Hematopoietic multipotent progenitor cell treated with erythropoietin and hydrocortisone succinate and interleukin-3 and kit ligand, for 6 days (in vitro differentiated cells): ENCODE measurements around the gene SAMM50.

Experiments
- DNase-seq: peaks from one replicate; pipeline ENCODE4 v3.0.0-alpha.2; 2015

The SAMM50 gene

DNA sequence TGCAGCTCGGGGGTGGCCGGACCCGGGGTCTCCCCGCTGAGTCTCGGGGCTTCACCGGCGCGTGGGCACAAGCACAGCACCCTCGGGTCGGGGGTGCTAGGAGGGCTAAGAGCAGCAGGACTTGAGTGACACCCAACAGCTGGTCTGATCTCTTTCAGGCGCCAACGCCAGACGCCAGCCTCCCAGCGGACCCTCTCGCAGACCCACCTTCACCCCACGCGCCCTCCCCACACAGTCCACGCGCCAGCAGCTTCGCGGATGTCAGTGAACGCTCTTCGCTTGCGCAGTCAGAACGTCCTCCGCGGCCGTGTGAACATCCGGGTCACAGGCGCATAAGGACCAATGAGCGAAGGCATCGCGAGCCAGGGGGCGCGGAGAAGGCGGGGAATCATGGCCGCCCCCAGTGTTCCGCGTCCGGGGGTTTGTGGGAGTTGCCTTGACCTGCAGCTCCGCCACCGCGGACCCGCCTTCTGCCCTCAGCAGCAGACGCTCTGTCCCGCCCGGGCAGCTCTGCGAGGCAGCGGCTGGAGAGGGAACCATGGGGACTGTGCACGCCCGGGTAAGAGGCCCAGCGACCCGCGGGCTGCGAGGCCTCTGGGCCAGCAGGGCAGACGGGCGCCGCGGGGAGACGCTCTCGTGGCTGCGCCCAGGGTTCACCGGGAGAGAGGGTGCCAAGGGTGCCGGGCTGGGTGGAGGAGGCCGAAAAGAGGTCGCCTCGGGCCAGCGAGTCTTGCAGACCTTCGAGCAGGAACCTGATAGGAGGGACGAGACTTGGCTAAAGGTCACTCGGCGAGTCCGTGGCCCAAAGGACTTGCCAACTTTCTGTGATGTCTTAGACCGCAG, at the start of gene SAMM50:
SAMM50 (plus strand) TSS at position 403 of the 843 bp plus-strand sequence; CDS start at position 539, 136 bp downstream.
- peak; percentile 97 for DNase-seq

DNA sequence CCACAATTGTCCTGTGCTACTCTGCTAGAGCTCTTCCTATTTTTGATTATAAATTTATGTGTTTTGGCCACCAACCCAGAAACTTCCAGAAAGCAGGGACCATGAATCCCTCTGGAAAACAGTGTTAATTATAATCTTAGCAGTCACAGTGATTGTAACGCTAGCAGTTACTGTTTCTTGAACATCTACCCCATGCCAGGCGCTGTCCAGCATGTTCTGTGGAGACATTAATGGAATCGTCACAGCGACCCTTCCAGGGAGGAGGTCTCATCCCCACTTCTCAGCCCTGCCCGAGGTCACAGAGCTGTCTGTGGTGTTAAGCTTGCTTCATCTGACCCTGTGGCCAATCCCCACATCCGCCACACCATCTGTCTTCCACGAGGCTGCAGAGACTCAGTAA, 49.6 kb upstream of the SAMM50 start:
- DNase-seq = no peak

DNA sequence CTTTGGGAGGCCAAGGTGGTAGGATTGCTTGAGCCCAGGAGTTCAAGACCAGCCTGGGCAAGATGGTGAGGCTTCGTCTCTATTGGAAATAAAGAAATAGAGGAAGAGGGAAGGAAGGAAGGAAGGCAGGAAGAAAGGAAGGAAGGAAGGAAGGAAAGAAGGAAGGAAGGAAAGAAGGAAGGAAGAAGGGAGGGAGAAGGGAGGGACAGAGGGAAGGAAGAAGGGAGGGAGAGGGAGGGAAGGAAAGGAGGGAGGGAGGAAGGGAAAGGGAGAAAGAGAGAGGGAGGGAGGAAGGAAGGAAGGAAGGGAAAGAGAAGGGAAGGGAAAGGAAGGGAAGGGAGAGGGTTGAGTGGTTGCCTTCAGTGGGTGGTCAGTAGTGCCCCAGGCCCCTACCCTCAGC, 45.5 kb upstream of the SAMM50 start:
- no peak for DNase-seq

DNA sequence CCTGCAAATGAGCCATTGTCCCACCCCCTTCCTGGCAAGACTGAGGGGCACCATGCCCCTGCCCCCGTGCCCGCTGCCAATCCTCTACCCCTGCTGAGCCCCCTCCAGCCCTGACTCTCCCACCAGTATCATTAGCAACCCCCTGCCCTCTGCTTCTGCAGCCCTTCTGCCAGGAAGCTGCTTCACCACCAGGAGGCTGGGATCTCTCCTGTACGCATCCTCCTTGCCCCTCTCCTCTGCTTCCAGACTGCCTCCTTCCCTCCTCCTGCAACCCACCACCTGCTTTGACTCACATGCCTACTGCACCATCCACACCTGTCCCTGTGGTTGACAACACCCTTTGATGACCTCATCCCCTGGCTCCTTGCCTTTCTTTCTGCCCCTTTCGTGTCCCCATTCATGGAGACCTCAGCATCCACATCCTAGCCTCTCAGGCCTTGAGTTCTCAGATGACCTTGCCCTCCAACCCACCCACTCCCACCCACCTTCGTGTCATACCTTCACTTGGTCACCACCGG, 45.0 kb upstream of the SAMM50 start:
- no peak for DNase-seq

DNA sequence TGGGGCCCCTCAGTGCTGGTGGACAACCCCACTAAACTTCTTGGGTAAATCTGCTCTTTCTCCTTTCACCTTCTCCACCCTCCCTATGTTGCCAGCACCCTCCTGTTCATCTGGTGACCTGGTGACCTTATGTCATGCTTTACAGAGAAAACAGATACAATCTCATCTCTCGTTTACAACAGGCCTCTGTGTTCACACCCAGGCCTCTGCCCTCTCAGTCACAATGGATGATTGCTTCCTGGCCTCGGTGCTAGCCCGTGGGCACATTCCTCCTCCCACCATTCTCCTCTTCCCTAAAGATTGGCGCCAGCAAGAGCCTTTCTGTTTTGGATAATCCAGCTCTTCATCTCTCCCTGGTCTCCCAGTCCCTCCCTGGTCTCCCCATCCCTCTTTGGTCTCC, 43.9 kb upstream of the SAMM50 start:
- no peak for DNase-seq

DNA sequence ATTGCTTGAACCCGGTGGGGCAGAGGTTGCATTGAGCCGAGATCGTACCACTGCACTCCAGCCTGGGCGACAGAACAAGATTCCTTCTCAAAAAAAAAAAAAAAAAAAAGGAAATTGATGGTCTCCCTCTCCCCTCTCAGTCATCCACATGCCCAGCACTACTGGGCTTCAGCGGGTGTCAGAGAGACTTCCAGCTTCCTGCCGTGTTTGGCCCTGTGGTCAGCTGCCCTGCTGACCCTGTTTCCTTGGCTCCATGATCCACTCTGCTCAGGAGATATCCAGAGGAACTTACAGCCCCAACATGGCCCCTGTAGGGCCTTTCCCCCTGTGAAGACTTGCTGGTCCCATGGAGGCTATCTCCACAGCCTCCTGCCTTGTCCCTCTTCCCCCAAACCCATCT, 37.7 kb upstream of the SAMM50 start:
- no peak for DNase-seq

DNA sequence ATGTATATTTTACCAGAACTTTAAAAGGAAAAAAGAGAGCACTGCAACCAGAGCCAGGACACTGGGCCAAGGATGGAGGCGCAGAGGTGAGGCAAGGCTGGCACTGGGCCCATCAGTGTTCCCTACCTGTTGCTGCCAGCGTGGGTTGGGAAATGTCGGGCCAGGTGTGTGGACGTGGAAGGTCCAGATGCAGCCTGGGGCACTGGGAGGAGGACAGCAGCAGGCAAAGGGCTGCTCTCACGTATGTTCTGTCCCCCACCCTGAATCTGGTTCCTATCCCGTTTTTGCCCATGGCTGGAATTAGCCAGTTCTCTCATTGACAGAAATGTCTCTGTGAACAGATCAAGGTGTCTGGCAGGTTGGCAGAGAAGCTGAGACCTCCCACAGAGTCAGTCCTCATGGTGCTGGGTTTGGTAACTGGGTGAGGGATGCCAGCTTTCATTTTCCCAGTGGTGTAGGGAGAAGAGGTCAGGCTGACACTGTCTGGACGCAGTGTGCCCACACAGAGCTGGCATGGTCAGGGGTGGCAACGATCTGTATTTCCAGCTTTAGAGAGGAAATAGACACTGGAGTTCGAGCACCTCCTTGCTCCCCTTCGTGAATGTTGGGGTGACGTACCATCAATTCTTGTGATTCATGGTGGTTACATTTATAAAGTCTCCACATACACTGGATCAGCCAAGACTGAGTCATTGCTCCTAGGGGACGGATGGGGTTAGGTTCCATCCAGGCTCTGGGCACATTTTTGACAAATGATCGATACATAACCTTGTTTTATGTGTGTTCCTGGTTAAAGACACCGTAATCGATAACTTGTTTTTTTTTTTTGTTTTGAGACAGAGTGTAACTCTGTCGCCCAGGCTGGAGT, 35.9 kb upstream of the SAMM50 start:
- no peak for DNase-seq

DNA sequence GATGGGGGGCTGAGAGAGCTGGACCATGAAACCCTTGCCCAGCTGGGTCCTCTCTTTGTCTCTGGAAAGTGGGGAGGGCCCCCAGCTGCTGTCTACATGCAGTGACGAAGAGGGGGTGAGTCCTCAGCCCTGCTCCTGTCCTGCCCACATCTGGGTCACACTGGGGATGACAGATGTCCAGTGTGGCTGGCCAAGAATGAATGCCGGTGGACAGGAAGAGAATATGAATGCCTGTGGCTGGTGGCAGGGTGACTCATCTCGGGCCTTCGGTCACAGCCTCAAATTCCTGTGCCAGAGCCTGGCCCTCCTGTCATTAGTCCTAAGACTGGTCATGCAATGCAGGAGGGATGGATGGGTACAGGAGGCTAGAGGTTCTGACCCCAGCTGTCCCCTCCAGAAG, 33.9 kb upstream of the SAMM50 start:
- no peak for DNase-seq

DNA sequence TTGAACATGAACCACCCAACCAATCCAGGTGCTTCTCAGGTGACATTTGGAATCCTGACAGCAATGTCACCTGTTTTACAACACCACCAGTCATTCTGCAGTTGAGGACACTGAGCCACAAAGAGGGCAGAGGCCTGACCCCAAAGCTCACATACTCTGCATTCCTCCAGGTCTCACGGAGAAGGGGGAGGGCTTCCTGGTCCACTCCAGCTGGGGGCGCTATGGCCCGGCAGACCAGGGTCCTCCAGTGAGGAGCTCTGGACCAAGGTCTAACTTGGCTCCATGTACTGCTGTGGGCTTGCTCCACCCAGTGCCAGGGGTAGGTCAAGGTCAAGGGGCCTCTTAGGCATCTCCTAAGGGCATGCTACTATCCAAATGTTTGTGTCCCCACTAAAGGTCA, 33.1 kb upstream of the SAMM50 start:
- DNase-seq = no peak

DNA sequence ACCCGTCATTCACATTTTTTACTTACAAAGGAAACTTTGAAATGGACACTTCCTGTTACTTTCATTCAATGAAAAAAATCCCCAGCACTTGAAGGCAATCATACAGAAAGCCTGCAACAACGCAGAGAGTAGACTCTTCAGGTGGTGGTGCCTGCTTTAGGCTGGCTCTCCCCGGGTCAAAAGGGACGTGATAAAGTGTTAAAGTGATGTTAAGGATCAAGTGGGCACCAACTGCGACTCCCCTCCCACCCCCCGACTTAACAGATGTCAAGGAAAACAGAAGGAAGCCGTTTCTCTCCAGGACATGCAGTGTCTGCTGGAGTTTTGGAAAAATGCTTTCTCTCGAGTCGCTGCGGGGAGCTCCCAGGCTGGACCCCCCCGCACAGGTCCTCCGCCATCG, 32.1 kb upstream of the SAMM50 start:
- DNase-seq = peak; percentile 43

DNA sequence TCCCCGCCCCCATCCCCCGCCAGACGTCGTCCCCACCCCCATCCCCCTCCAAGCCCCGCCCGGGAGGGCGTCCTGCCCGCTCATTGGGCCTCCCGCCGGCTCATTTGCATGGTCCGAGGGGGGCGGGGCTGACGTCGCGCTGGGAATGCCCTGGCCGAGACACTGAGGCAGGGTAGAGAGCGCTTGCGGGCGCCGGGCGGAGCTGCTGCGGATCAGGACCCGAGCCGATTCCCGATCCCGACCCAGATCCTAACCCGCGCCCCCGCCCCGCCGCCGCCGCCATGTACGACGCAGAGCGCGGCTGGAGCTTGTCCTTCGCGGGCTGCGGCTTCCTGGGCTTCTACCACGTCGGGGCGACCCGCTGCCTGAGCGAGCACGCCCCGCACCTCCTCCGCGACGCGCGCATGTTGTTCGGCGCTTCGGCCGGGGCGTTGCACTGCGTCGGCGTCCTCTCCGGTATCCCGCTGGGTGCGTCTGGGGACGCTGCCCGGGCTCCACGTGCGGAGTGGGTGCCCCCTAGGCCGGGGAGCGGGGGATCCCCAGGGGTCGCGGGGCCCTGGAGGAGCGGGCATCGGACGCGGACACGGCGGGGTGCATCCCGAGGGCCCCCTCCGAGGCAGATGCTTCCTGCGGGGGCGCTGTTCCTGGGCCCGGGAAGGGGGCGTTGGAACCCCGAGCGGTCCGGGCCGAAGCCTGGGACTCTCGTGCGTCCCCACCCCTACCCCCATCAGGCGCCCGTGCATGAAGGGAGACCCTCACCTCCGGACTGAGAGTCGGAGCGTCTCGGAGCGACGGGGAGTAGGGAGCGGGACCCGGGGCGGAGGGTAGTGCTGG, 31.4 kb upstream of the SAMM50 start, which contains the start of gene PNPLA3:
PNPLA3 (plus strand) TSS at position 175 of the 834 bp plus-strand sequence; CDS start at position 282, 107 bp downstream.
- peak; percentile 90 for DNase-seq

DNA sequence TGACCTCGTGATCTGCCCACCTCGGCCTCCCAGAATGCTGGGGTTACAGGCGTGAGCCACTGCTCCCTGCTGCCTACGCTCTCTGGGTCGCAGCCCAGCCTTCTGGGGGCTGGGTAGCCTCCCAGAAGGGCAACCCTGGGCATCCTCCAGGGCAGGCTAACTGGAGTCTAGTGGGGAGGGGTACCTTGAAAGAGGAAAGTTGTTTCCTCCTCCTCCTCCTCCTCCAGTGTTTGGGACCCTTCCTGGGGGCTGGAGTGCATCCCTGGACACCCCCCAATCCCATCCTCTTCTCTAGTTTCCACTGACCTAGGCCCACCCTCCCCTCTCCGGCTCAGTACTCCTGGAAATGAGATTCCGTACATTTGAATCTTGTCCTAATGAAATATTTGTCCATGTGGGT, 30.4 kb upstream of the SAMM50 start:
- DNase-seq = no peak

DNA sequence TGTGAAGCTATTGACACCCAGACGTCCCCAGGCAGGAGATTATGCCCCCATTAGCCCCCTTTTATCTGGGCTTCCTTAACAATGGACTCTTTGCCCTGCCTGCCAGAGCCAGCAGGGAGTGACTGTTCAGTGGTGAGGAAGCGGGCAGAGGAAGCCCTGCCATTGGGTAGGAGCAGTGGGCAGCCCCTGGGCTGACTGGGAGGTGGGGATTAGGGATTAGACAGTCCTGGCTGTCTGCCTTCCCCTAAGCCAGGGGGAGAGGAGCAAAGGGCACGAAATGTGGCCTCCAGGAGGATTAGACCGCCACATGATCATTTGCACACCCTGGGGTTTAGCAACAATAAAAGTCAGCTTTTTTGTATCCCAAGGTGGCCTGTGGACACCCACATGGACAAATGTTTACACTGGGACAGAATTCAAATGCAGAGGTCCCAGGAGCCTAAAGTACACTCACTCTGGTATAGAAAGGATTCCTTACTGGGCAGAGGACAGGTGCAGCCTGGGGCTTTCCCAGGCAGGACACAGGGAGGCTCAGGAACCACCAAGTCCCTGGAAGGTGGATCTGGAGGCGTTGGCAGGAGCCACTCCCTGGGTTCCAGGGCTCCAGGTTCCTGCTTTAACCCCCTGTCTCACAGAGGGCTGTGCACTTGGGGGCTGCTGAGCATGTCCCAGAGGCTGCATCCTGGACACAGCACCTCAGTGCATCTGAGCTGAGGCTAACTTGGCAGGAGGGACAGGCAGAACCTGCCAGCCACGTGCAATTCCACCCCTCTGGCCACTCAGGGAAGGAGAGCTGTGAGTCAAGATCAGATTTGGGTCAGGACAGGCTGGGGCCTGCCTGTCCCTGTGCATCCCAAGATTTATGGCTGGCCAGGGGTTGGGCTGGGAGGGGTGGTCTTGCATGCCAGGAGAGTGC, 29.6 kb upstream of the SAMM50 start:
- no peak for DNase-seq

DNA sequence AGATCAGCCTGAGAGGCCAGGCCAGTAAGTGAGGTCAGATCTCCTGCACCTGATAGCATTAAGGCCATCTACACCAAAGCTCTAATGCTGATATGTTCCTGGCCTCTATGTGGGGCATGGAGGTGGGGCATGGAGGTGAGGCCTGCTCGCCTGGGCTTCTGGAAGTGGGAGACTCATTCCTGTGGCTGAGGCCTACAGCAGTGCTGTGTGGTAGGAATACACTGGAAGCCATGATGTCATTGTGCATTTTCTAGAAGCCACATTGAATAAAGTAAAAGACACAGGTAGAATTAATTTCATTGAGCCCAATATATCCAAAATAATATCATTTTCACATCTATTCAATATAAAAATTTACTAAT, 28.9 kb upstream of the SAMM50 start:
- DNase-seq = no peak

DNA sequence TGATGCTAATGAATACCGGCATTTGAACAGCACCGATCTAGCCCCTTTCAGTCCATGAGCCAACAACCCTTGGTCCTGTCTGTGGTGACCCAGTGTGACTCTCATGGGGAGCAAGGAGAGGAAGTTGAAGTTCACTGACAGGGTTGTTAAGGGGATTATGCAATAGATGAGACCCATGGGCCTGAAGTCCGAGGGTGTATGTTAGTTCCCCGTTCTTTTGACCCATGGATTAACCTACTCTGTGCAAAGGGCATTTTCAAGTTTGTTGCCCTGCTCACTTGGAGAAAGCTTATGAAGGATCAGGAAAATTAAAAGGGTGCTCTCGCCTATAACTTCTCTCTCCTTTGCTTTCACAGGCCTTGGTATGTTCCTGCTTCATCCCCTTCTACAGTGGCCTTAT, 26.8 kb upstream of the SAMM50 start:
- DNase-seq = peak; percentile 44

DNA sequence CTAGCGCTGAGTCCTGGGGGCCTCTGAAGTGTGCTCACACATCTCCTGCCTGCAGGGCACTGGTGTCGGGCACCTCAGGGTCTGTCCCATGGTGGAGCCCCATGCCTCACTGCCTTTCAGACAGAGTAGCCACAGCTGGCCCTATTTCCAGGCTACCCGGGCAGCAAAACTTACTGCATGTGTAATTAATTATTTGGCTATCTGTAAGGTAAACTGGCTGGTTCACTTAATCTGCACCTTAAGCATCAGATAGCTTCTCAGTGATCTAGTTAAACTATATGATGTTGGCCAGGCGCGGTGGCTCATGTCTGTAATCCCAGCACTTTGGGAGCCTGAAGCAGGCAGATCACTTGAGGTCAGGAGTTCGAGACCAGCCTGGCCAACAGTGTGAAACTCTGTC, 26.3 kb upstream of the SAMM50 start:
- no peak for DNase-seq

DNA sequence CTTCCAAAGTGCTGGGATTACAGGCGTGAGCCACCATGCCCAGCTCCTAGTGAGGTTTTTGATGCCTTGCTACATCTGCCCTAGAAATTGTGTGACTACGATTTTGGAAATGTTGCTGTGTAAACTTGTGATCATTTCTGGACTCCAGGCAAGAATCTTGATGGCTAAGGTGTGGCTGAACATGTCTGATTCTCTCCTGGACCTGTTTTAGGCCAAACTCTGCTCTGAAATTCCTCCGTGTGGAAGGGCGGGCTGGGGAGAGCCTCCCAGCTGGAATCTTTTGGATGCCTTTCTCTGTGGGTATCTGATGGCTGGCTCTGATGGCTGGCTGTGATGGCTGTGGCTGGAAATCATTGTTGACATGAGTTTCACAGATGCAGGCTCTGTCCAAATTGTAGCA, 23.5 kb upstream of the SAMM50 start:
- no peak for DNase-seq

DNA sequence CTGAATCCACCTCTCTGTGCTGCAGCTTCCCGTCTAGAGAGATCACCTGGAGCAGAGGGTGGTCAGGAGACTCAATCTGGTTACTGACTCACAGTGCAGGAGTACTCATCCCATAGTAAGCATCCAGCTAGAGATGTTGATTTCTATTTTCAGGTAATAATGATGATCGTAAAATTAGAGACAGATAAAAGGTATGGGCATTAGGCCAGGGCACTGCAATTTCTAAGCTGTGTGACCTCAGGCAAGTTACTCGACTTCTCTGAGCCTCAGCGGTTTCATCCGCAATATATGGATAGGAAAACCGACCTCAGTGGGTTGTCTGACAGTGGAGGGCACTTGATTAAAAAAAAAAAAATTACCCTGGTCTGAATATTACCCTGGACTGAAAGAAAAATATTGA, 13.8 kb upstream of the SAMM50 start:
- no peak for DNase-seq

DNA sequence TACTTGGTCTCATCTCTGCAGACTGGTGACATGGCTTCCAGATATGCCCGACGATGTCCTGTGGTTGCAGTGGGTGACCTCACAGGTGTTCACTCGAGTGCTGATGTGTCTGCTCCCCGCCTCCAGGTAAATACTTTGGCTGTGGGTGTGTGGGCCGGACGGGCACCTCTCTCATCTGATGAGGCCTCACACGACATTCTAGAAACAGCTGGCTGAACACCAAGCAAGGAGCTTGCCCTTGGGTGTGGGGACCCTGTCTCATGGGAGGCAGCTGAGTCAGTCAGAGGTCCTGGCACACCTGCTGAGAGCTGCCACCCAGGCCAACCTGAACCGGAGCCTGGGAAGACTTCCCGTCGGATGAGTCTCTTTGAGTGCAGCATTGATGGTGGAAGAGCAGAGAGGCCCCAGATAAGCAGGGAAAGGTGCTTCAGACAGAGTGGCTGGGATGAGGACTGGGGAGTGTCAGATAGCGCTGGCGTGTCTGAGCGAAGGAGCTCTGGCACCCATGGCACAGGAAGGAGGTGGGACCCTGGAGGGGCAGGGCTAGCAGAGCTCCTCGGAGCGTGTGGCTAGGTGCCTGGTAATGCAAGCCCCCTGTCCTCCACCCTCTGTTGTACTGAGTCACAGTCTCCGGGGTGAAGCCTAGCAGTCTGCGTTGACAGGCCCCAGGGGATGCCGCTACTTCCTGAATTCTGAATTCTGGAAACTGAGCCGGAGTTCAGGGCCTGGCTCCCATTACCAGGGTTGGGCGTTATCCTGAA, 10.4 kb upstream of the SAMM50 start:
- DNase-seq = no peak

DNA sequence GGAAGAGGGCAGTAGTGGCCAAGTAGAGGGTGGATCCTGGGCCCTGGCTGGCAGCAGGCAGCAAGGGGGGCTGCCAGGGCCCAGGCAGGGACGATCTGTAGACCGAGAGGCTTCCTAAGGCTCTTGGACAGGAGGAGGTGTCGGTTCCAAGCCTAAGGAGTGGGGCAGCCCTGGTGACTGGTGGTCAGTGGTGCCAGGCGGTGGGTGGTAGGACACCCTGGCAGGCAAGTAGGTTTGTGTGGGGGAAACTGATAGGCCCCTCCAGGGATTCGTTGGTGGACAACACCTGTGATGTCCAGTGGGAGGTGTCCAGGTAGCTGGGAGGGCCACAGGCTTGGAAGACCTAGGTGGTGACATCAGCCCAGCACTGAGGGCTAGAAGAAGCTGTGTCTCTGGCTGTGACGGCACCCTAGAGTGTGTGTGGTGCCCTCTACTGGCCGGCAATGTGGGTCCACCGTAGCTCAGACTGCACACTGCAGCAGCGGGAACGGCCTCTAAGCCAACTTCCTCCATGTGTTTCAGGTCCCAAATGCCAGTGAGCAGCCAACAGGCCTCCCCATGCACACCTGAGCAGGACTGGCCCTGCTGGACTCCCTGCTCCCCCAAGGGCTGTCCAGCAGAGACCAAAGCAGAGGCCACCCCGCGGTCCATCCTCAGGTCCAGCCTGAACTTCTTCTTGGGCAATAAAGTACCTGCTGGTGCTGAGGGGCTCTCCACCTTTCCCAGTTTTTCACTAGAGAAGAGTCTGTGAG, 9.4 kb upstream of the SAMM50 start:
- DNase-seq = peak; percentile 93
